ENCODE results near the gene PTPRM. TPM values are rescaled to one million over a fixed set of nuclear protein-coding genes. Genes with fewer than 3 reads are reported as not detected.

PTPRM gene
- total RNA-seq, 1 experiment from 2014 or later, result 45.6 TPM

- POLR2A ChIA-PET (ENCODE audit: unreplicated experiment), result no interaction called here
- H3K27me3 ChIP-seq (ENCODE audit: low read length), result no peaks in the 10 kb centered on the region
- H3K79me2 ChIP-seq (ENCODE audit: low read length), result no peaks in the 10 kb centered on the region
- ATAC-seq, result no peak
- no peaks in the 10 kb centered on the region for H3K9me2 ChIP-seq (replicated peaks; ENCODE audit: low read length)
- no peak overlapping the region for H3K27ac ChIP-seq (ENCODE audit: low read length)
- H3K4me3 ChIP-seq (ENCODE audit: low read length), result no peak overlapping the region
- no peaks in the 10 kb centered on the region for H3K9me3 ChIP-seq (ENCODE audit: low read length)
- H3K36me3 ChIP-seq (ENCODE audit: low read depth, low read length), result no peaks in the 10 kb centered on the region
- TF ChIP-seq EZH2phosphoT487 (IDR thresholded peaks at IDR 0.05; ENCODE audit: borderline replicate concordance, low read length) (no peak), EZH2 (IDR thresholded peaks at IDR 0.05; ENCODE audit: low read length, unreplicated experiment) (no peak), CTCF (conservative IDR thresholded peaks at IDR 0.05; ENCODE audit: low read depth, low read length) (no peak)
- H3K9ac ChIP-seq (ENCODE audit: low read length), result no peak overlapping the region
- no peaks in the 10 kb centered on the region for H3F3A ChIP-seq (ENCODE audit: low read length, unreplicated experiment)
- DNase-seq, result no peak
- BruUV-seq (replicated peaks), result no TSS peak
- H3K4me1 ChIP-seq (ENCODE audit: insufficient read depth, low read length), result peaks cover 11% of the 10 kb centered on the region
- H4K20me1 ChIP-seq (ENCODE audit: low read length), result no peaks in the 10 kb centered on the region
- intact Hi-C loops (cut with micrococcal nuclease), result no loop called here
- H3K4me2 ChIP-seq (ENCODE audit: low read length), result no peak overlapping the region
- CTCF ChIA-PET, result no interaction called here
- no peak overlapping the region for H2AFZ ChIP-seq (ENCODE audit: low read length)
Measured at GRCh38 chr18:7557973-7558372, 9.1 kb upstream of the PTPRM start.

GRCh38 chr18:7558769-7559168 is 8.3 kb upstream of the PTPRM start:
- H2AFZ ChIP-seq (ENCODE audit: low read length), result no peak overlapping the region
- H4K20me1 ChIP-seq (ENCODE audit: low read length), result no peaks in the 10 kb centered on the region
- intact Hi-C loops (cut with micrococcal nuclease), result no loop called here
- H3K4me1 ChIP-seq (ENCODE audit: insufficient read depth, low read length), result peaks cover 11% of the 10 kb centered on the region
- no TSS peak for BruUV-seq (replicated peaks)
- TF ChIP-seq EZH2phosphoT487 (IDR thresholded peaks at IDR 0.05; ENCODE audit: borderline replicate concordance, low read length) (no peak), CTCF (conservative IDR thresholded peaks at IDR 0.05; ENCODE audit: low read depth, low read length) (no peak), EZH2 (IDR thresholded peaks at IDR 0.05; ENCODE audit: low read length, unreplicated experiment) (no peak)
- H3K9me3 ChIP-seq (ENCODE audit: low read length), result no peaks in the 10 kb centered on the region
- POLR2A ChIA-PET (ENCODE audit: unreplicated experiment), result no interaction called here
- H3K27ac ChIP-seq (ENCODE audit: low read length), result no peak overlapping the region
- H3K9ac ChIP-seq (ENCODE audit: low read length), result no peak overlapping the region
- CTCF ChIA-PET, result interaction anchor here (0.5 to 0.9 kb wide), 2 partner anchors 8 to 14 kb away, joined by 4 to 8 read pairs; no protein-coding TSS in a partner anchor
- ATAC-seq (no peak), DNase-seq (no peak)
- no peaks in the 10 kb centered on the region for H3K79me2 ChIP-seq (ENCODE audit: low read length)
- H3K27me3 ChIP-seq (ENCODE audit: low read length), result no peaks in the 10 kb centered on the region
- H3K4me3 ChIP-seq (ENCODE audit: low read length), result no peak overlapping the region
- H3F3A ChIP-seq (ENCODE audit: low read length, unreplicated experiment), result no peaks in the 10 kb centered on the region
- no peaks in the 10 kb centered on the region for H3K36me3 ChIP-seq (ENCODE audit: low read depth, low read length)
- no peaks in the 10 kb centered on the region for H3K9me2 ChIP-seq (replicated peaks; ENCODE audit: low read length)
- no peak overlapping the region for H3K4me2 ChIP-seq (ENCODE audit: low read length)

GRCh38 chr18:7559709-7560319 is 7.3 kb upstream of the PTPRM start:
- no peak overlapping the region for H3K9ac ChIP-seq (ENCODE audit: low read length)
- peaks cover 11% of the 10 kb centered on the region for H3K4me1 ChIP-seq (ENCODE audit: insufficient read depth, low read length)
- H4K20me1 ChIP-seq (ENCODE audit: low read length), result no peaks in the 10 kb centered on the region
- no peak overlapping the region for H3K4me3 ChIP-seq (ENCODE audit: low read length)
- no peak for TF ChIP-seq EZH2phosphoT487 (IDR thresholded peaks at IDR 0.05; ENCODE audit: borderline replicate concordance, low read length)
- TF ChIP-seq CTCF (conservative IDR thresholded peaks at IDR 0.05; ENCODE audit: low read depth, low read length), result 0 out of 2 replicates have a peak, but pooled peaks have one; percentile 12
- ChIA-PET CTCF (no interaction called here), POLR2A (ENCODE audit: unreplicated experiment) (no interaction called here)
- no peaks in the 10 kb centered on the region for H3K9me3 ChIP-seq (ENCODE audit: low read length)
- ATAC-seq, result no peak
- no peaks in the 10 kb centered on the region for H3K9me2 ChIP-seq (replicated peaks; ENCODE audit: low read length)
- intact Hi-C loops (cut with micrococcal nuclease), result loop anchor here (5.0 to 10.0 kb wide), 3 partner anchors 55 to 922 kb away; no protein-coding TSS in a partner anchor
- peak; percentile 18 for DNase-seq
- H3K27me3 ChIP-seq (ENCODE audit: low read length), result no peaks in the 10 kb centered on the region
- H2AFZ ChIP-seq (ENCODE audit: low read length), result no peak overlapping the region
- no peak overlapping the region for H3K27ac ChIP-seq (ENCODE audit: low read length)
- no peaks in the 10 kb centered on the region for H3F3A ChIP-seq (ENCODE audit: low read length, unreplicated experiment)
- no peaks in the 10 kb centered on the region for H3K79me2 ChIP-seq (ENCODE audit: low read length)
- H3K4me2 ChIP-seq (ENCODE audit: low read length), result no peak overlapping the region
- BruUV-seq (replicated peaks), result no TSS peak
- H3K36me3 ChIP-seq (ENCODE audit: low read depth, low read length), result no peaks in the 10 kb centered on the region
